GM23338 (cell line): ENCODE measurements around the gene PLEKHS1. TPM values are rescaled to one million over a fixed set of nuclear protein-coding genes. Genes with fewer than 3 reads are reported as not detected.

Source experiments
- ATAC-seq: fragments of 200-7000 bp; cut with Tn5 transposase; 3 replicates; pipeline ENCODE4 v1.9.1; 2020
- DNase-seq: peaks from one replicate; pipeline ENCODE4 v3.0.0-alpha.2; 2015; ENCODE audit warnings: low spot score
- H2AFZ ChIP-seq: fragments of 200-600 bp; sonication (generic); 2 replicates; pipeline ENCODE4 v1.8.0; 2016; ENCODE audit warnings: antibody characterized with exemption, mild to moderate bottlenecking, moderate library complexity
- H3F3A ChIP-seq: fragments of 200-600 bp; sonication (generic); replicated peaks from 2 replicates; pipeline ENCODE4 v1.8.0; 2017; ENCODE audit warnings: antibody characterized with exemption, mixed run types, low read depth
- H3K27ac ChIP-seq: fragments of 200-600 bp; sonication (generic); 2 replicates; pipeline ENCODE4 v1.6.1; 2016; ENCODE audit warnings: low read depth
- H3K27me3 ChIP-seq: fragments of 200-600 bp; sonication (generic); 2 replicates; pipeline ENCODE4 v1.8.0; 2016; ENCODE audit warnings: mild to moderate bottlenecking, mixed run types, moderate library complexity; ENCODE audit not compliant: insufficient read depth
- H3K36me3 ChIP-seq: fragments of 200-600 bp; sonication (generic); 2 replicates; pipeline ENCODE4 v1.8.0; 2016; ENCODE audit warnings: mild to moderate bottlenecking; ENCODE audit not compliant: insufficient read depth
- H3K4me1 ChIP-seq: fragments of 200-600 bp; sonication (generic); 2 replicates; pipeline ENCODE4 v1.8.0; 2016; ENCODE audit warnings: mild to moderate bottlenecking, moderate library complexity; ENCODE audit not compliant: insufficient read depth
- H3K4me2 ChIP-seq: fragments of 200-600 bp; sonication (generic); 2 replicates; pipeline ENCODE4 v1.7.1; 2017; ENCODE audit warnings: mixed run types
- H3K4me3 ChIP-seq: fragments of 200-600 bp; sonication (generic); 2 replicates; pipeline ENCODE4 v1.6.1; 2016; ENCODE audit warnings: mixed run types
- H3K79me2 ChIP-seq: fragments of 200-600 bp; sonication (generic); replicated peaks from 2 replicates; pipeline ENCODE4 v1.8.0; 2017; ENCODE audit warnings: mild to moderate bottlenecking; ENCODE audit not compliant: insufficient read depth
- H3K9me2 ChIP-seq: fragments of 200-600 bp; sonication (generic); 2 replicates; pipeline ENCODE4 v1.8.0; 2017; ENCODE audit not compliant: insufficient read depth
- H4K20me1 ChIP-seq: fragments of 200-600 bp; sonication (generic); replicated peaks from 2 replicates; pipeline ENCODE4 v1.8.0; 2017; ENCODE audit warnings: mild to moderate bottlenecking; ENCODE audit not compliant: insufficient read depth
- H3K27ac Mint-ChIP-seq: 2 replicates; pipeline ENCODE4 v1.8.0; 2020; ENCODE audit warnings: inconsistent platforms, mild to moderate bottlenecking, moderate library complexity, mixed read lengths
- H3K27me3 Mint-ChIP-seq: 3 replicates; pipeline ENCODE4 v1.8.0; 2022; ENCODE audit warnings: low read depth, mild to moderate bottlenecking, moderate library complexity, mixed read lengths, inconsistent platforms; ENCODE audit not compliant: insufficient read depth, poor library complexity
- H3K36me3 Mint-ChIP-seq: 3 replicates; pipeline ENCODE4 v1.8.0; 2021; ENCODE audit warnings: low read depth, mild to moderate bottlenecking, inconsistent platforms, moderate library complexity, mixed read lengths
- H3K4me1 Mint-ChIP-seq: 3 replicates; pipeline ENCODE4 v1.8.0; 2020; ENCODE audit warnings: mild to moderate bottlenecking, inconsistent platforms, mixed read lengths
- H3K4me3 Mint-ChIP-seq: 3 replicates; pipeline ENCODE4 v1.8.0; 2021; ENCODE audit warnings: moderate library complexity, mild to moderate bottlenecking, inconsistent platforms, mixed read lengths
- H3K9me3 Mint-ChIP-seq: 3 replicates; pipeline ENCODE4 v1.8.0; 2020; ENCODE audit warnings: moderate library complexity, mild to moderate bottlenecking, inconsistent platforms, mixed read lengths
- CREB1 ChIP-seq: fragments of 250-450 bp; sonication (Bioruptor Pico); IDR thresholded peaks from 2 replicates; pipeline ENCODE4 v1.5.0; 2020; ENCODE audit warnings: low read depth, mild to moderate bottlenecking, moderate library complexity
- EZH2 ChIP-seq: fragments of 200-600 bp; sonication (generic); IDR thresholded peaks from one replicate; pipeline ENCODE4 v1.8.0; 2017; ENCODE audit warnings: antibody characterized with exemption, mild to moderate bottlenecking, low read depth; ENCODE audit not compliant: unreplicated experiment
- EZH2phosphoT487 ChIP-seq: fragments of 200-600 bp; sonication (generic); IDR thresholded peaks from one replicate; pipeline ENCODE4 v1.8.1; 2018; ENCODE audit warnings: antibody characterized with exemption; ENCODE audit not compliant: unreplicated experiment
- JUNB ChIP-seq: IDR thresholded peaks from one replicate; pipeline ENCODE4 v1.6.1; 2016; ENCODE audit warnings: antibody characterized with exemption; ENCODE audit not compliant: unreplicated experiment
- NANOG ChIP-seq: IDR thresholded peaks from 2 replicates; pipeline ENCODE4 v1.6.1; 2016; ENCODE audit warnings: antibody characterized with exemption, borderline replicate concordance
- POLR2AphosphoS5 ChIP-seq: IDR thresholded peaks from 2 replicates; pipeline ENCODE4 v1.6.1; 2016; ENCODE audit warnings: antibody characterized with exemption, low read depth
- STAT1 ChIP-seq: IDR thresholded peaks from one replicate; pipeline ENCODE4 v1.6.1; 2016; ENCODE audit warnings: antibody characterized with exemption; ENCODE audit not compliant: unreplicated experiment
- ZNF114 ChIP-seq: fragments of 250-450 bp; sonication (Bioruptor Pico); IDR thresholded peaks from 2 replicates; pipeline ENCODE4 v1.5.0; 2020; ENCODE audit warnings: mild to moderate bottlenecking, moderate library complexity
- ZNF331 ChIP-seq: fragments of 250-450 bp; sonication (Bioruptor Pico); IDR thresholded peaks from 2 replicates; pipeline ENCODE4 v1.5.0; 2020; ENCODE audit warnings: low read depth, mild to moderate bottlenecking, moderate library complexity
- polyA plus RNA-seq: library from polyadenylated mRNA; unstranded; fragments of >200 nt; fragmentation: Nextera tagmentation; extraction: Ambion mirVana; gene quantifications from 2 replicates; pipeline ENCODE4 v1.2.1, GENCODE V29; 2016
- total RNA-seq: library from RNA; depleted of rRNA; stranded (reverse); fragments of >200 nt; shearing (Covaris generic); gene quantifications from 2 replicates; pipeline ENCODE4 v1.2.3, GENCODE V29; 2014
- TF ChIP-seq, protein P1 (sequence below): IDR thresholded peaks from 2 replicates; pipeline ENCODE4 v1.6.1; 2016; ENCODE audit warnings: antibody characterized with exemption
- TF ChIP-seq, protein P2 (sequence below), 2 experiments: fragments of 200-600 bp in 1 of 2; sonication (generic) in 1 of 2; conservative IDR thresholded peaks; 2 replicates each; pipeline versions ENCODE4 v1.5.1 to v1.6.1; 2016 to 2017; ENCODE audit warnings: antibody characterized with exemption in 2 of 2, low read depth in 2 of 2, mild to moderate bottlenecking in 2 of 2, moderate library complexity in 1 of 2
- TF ChIP-seq, protein P3 (sequence below): fragments of 250-450 bp; sonication (Bioruptor Pico); IDR thresholded peaks from 2 replicates; pipeline ENCODE4 v1.5.0; 2020; ENCODE audit warnings: mild to moderate bottlenecking, moderate library complexity
- TF ChIP-seq, protein P4 (sequence below): IDR thresholded peaks from one replicate; pipeline ENCODE4 v1.6.1; 2018; ENCODE audit warnings: antibody characterized with exemption; ENCODE audit not compliant: unreplicated experiment

PLEKHS1 gene
- total and polyA plus RNA-seq, 2 experiments from 2014 or later, result not detected

DNA sequence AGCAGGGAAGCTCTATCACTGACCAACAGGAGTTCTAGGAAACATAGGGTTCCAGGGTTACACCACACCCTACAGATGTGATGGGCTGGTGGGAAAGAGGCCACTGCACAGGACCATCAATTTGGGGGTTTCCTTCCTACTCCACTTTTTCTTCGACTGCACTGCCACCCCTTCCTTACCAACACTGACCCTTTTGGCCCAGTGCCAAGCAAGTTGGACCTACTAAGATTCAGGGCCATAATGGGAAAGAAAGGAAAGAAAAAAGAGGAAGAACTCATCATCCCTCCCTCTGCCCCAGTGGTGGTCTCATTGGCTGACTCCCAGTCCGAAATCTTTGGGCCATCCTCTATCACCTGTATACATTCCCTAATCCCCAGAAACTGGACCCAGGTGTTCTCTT is 6.1 kb upstream of the PLEKHS1 start:
- Mint-ChIP-seq H3K4me1 (no peaks in the 10 kb centered on the region), H3K9me3 (no peaks in the 10 kb centered on the region), H3K36me3 (no peaks in the 10 kb centered on the region), H3K27me3 (peaks cover 7% of the 10 kb centered on the region), H3K27ac (no peak overlapping the region), H3K4me3 (no peak overlapping the region)
- no peaks in the 10 kb centered on the region for H3K36me3 ChIP-seq
- H3F3A ChIP-seq, result no peaks in the 10 kb centered on the region
- H3K9me2 ChIP-seq, result peaks cover 5% of the 10 kb centered on the region; the same call in 1 of the 2 replicates
- TF ChIP-seq, protein P1, sequence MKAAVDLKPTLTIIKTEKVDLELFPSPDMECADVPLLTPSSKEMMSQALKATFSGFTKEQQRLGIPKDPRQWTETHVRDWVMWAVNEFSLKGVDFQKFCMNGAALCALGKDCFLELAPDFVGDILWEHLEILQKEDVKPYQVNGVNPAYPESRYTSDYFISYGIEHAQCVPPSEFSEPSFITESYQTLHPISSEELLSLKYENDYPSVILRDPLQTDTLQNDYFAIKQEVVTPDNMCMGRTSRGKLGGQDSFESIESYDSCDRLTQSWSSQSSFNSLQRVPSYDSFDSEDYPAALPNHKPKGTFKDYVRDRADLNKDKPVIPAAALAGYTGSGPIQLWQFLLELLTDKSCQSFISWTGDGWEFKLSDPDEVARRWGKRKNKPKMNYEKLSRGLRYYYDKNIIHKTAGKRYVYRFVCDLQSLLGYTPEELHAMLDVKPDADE, result no peak
- TF ChIP-seq, protein P2, sequence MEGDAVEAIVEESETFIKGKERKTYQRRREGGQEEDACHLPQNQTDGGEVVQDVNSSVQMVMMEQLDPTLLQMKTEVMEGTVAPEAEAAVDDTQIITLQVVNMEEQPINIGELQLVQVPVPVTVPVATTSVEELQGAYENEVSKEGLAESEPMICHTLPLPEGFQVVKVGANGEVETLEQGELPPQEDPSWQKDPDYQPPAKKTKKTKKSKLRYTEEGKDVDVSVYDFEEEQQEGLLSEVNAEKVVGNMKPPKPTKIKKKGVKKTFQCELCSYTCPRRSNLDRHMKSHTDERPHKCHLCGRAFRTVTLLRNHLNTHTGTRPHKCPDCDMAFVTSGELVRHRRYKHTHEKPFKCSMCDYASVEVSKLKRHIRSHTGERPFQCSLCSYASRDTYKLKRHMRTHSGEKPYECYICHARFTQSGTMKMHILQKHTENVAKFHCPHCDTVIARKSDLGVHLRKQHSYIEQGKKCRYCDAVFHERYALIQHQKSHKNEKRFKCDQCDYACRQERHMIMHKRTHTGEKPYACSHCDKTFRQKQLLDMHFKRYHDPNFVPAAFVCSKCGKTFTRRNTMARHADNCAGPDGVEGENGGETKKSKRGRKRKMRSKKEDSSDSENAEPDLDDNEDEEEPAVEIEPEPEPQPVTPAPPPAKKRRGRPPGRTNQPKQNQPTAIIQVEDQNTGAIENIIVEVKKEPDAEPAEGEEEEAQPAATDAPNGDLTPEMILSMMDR (conservative IDR thresholded peaks at IDR 0.05; ENCODE audit: low read depth in 2 of 2), result no peak
- TF ChIP-seq, protein P3, sequence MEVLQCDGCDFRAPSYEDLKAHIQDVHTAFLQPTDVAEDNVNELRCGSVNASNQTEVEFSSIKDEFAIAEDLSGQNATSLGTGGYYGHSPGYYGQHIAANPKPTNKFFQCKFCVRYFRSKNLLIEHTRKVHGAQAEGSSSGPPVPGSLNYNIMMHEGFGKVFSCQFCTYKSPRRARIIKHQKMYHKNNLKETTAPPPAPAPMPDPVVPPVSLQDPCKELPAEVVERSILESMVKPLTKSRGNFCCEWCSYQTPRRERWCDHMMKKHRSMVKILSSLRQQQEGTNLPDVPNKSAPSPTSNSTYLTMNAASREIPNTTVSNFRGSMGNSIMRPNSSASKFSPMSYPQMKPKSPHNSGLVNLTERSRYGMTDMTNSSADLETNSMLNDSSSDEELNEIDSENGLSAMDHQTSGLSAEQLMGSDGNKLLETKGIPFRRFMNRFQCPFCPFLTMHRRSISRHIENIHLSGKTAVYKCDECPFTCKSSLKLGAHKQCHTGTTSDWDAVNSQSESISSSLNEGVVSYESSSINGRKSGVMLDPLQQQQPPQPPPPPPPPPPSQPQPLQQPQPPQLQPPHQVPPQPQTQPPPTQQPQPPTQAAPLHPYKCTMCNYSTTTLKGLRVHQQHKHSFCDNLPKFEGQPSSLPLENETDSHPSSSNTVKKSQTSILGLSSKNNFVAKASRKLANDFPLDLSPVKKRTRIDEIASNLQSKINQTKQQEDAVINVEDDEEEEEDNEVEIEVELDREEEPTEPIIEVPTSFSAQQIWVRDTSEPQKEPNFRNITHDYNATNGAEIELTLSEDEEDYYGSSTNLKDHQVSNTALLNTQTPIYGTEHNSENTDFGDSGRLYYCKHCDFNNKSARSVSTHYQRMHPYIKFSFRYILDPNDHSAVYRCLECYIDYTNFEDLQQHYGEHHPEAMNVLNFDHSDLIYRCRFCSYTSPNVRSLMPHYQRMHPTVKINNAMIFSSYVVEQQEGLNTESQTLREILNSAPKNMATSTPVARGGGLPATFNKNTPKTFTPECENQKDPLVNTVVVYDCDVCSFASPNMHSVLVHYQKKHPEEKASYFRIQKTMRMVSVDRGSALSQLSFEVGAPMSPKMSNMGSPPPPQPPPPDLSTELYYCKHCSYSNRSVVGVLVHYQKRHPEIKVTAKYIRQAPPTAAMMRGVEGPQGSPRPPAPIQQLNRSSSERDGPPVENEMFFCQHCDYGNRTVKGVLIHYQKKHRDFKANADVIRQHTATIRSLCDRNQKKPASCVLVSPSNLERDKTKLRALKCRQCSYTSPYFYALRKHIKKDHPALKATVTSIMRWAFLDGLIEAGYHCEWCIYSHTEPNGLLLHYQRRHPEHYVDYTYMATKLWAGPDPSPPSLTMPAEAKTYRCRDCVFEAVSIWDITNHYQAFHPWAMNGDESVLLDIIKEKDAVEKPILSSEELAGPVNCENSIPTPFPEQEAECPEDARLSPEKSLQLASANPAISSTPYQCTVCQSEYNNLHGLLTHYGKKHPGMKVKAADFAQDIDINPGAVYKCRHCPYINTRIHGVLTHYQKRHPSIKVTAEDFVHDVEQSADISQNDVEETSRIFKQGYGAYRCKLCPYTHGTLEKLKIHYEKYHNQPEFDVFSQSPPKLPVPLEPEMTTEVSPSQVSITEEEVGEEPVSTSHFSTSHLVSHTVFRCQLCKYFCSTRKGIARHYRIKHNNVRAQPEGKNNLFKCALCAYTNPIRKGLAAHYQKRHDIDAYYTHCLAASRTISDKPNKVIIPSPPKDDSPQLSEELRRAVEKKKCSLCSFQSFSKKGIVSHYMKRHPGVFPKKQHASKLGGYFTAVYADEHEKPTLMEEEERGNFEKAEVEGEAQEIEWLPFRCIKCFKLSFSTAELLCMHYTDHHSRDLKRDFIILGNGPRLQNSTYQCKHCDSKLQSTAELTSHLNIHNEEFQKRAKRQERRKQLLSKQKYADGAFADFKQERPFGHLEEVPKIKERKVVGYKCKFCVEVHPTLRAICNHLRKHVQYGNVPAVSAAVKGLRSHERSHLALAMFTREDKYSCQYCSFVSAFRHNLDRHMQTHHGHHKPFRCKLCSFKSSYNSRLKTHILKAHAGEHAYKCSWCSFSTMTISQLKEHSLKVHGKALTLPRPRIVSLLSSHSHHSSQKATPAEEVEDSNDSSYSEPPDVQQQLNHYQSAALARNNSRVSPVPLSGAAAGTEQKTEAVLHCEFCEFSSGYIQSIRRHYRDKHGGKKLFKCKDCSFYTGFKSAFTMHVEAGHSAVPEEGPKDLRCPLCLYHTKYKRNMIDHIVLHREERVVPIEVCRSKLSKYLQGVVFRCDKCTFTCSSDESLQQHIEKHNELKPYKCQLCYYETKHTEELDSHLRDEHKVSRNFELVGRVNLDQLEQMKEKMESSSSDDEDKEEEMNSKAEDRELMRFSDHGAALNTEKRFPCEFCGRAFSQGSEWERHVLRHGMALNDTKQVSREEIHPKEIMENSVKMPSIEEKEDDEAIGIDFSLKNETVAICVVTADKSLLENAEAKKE (CRISPR knock-in tag), result no peak
- TF ChIP-seq NANOG (no peak), ZNF331 (CRISPR knock-in tag) (no peak), ZNF114 (no peak), CREB1 (CRISPR knock-in tag) (no peak), POLR2AphosphoS5 (no peak), EZH2 (no peak), JUNB (no peak), EZH2phosphoT487 (no peak), STAT1 (no peak)
- TF ChIP-seq, protein P4, sequence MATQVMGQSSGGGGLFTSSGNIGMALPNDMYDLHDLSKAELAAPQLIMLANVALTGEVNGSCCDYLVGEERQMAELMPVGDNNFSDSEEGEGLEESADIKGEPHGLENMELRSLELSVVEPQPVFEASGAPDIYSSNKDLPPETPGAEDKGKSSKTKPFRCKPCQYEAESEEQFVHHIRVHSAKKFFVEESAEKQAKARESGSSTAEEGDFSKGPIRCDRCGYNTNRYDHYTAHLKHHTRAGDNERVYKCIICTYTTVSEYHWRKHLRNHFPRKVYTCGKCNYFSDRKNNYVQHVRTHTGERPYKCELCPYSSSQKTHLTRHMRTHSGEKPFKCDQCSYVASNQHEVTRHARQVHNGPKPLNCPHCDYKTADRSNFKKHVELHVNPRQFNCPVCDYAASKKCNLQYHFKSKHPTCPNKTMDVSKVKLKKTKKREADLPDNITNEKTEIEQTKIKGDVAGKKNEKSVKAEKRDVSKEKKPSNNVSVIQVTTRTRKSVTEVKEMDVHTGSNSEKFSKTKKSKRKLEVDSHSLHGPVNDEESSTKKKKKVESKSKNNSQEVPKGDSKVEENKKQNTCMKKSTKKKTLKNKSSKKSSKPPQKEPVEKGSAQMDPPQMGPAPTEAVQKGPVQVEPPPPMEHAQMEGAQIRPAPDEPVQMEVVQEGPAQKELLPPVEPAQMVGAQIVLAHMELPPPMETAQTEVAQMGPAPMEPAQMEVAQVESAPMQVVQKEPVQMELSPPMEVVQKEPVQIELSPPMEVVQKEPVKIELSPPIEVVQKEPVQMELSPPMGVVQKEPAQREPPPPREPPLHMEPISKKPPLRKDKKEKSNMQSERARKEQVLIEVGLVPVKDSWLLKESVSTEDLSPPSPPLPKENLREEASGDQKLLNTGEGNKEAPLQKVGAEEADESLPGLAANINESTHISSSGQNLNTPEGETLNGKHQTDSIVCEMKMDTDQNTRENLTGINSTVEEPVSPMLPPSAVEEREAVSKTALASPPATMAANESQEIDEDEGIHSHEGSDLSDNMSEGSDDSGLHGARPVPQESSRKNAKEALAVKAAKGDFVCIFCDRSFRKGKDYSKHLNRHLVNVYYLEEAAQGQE, result no peak
- no peaks in the 10 kb centered on the region for H4K20me1 ChIP-seq
- H3K79me2 ChIP-seq, result no peaks in the 10 kb centered on the region
- ATAC-seq (no peak), DNase-seq (no peak)
- H3K4me2 ChIP-seq, result no peak overlapping the region
- H3K27me3 ChIP-seq, result no peaks in the 10 kb centered on the region
- H3K27ac ChIP-seq, result no peak overlapping the region
- no peak overlapping the region for H2AFZ ChIP-seq
- H3K4me3 ChIP-seq, result no peak overlapping the region
- H3K4me1 ChIP-seq, result no peaks in the 10 kb centered on the region
